GM18870 (cell line): Measurements from ENCODE around the gene ATP11A.
A peak's percentile ranks its signal among the peaks of the same experiment; 100 is the strongest.

Experiments
- ATAC-seq: cut with Tn5 transposase; IDR thresholded peaks from one replicate; pipeline ENCODE4 v1.9.1; 2021; ENCODE audit warnings: moderate library complexity; ENCODE audit not compliant: unreplicated experiment

ATP11A gene

GRCh38 chr13:112722433-112723263, 32.8 kb downstream of the ATP11A start:
- no peak for ATAC-seq

- no peak for ATAC-seq
These were observed 33.9 kb downstream of the ATP11A start for GRCh38 chr13:112723771-112724170.

- no peak for ATAC-seq
These were observed 35.0 kb downstream of the ATP11A start for GRCh38 chr13:112724788-112725345.

GRCh38 chr13:112725346-112726015, 35.6 kb downstream of the ATP11A start:
- ATAC-seq = peak; percentile 63

GRCh38 chr13:112726016-112726767, 36.4 kb downstream of the ATP11A start:
- no peak for ATAC-seq

GRCh38 chr13:112727581-112727980, 37.7 kb downstream of the ATP11A start:
- ATAC-seq = no peak

GRCh38 chr13:112728375-112729126, 38.7 kb downstream of the ATP11A start:
- no peak for ATAC-seq

- ATAC-seq = no peak
These were observed 39.6 kb downstream of the ATP11A start for GRCh38 chr13:112729408-112729807.

- ATAC-seq = no peak
These were observed 40.4 kb downstream of the ATP11A start for GRCh38 chr13:112730157-112730671.

GRCh38 chr13:112731667-112732616, 42.1 kb downstream of the ATP11A start:
- no peak for ATAC-seq

- no peak for ATAC-seq
These were observed 42.8 kb downstream of the ATP11A start for GRCh38 chr13:112732679-112733078.

GRCh38 chr13:112733112-112733511, 43.3 kb downstream of the ATP11A start:
- no peak for ATAC-seq

- ATAC-seq = no peak
These were observed 44.0 kb downstream of the ATP11A start for GRCh38 chr13:112733661-112734379.

GRCh38 chr13:112734696-112735547, 45.1 kb downstream of the ATP11A start:
- no peak for ATAC-seq

- no peak for ATAC-seq
These were observed 46.0 kb downstream of the ATP11A start for GRCh38 chr13:112735791-112736190.

- ATAC-seq = no peak
These were observed 47.5 kb downstream of the ATP11A start for GRCh38 chr13:112737294-112737693.

GRCh38 chr13:112738606-112739005, 48.8 kb downstream of the ATP11A start:
- ATAC-seq = no peak
